Measurements from ENCODE around the gene TUSC2. TPM values are rescaled to one million over a fixed set of nuclear protein-coding genes. Genes with fewer than 3 reads are reported as not detected.

TUSC2 gene
- total RNA-seq, 1 experiment from 2014 or later: 34.0 TPM

GRCh38 chr3:50365080-50365841 is 37.2 kb upstream of the TUSC2 start:
- ATAC-seq: peak; percentile 95
- ChIA-PET RAD21 (ENCODE audit: low non-redundant PET in 1 of 2, low total read pairs in 2 of 2, uncharacterized antibody in 2 of 2, unreplicated experiment in 2 of 2) (no interaction called here), CTCF (interaction anchor here (0.9 to 1.4 kb wide), 2 partner anchors 13 to 177 kb away, joined by 3 read pairs; no protein-coding TSS in a partner anchor), POLR2A (no interaction called here)
- Histone ChIP-seq H3K27ac (ENCODE audit: low read depth, low read length) (peak overlapping the region; percentile 25; the same call in 1 of the 2 replicates), H2AFZ (ENCODE audit: low read depth, low read length, poor library complexity, severe bottlenecking) (no peak overlapping the region), H3K4me1 (ENCODE audit: control insufficient read depth in 1 of 2, insufficient read depth in 2 of 2, low read length in 2 of 2) (peaks cover 4 to 18% of the 10 kb centered on the region in 2 experiments; a peak in 2 of 4 replicates), H3K36me3 (ENCODE audit: control insufficient read depth in 1 of 2, insufficient read depth in 2 of 2, low read length in 2 of 2) (no peaks in the 10 kb centered on the region), H3K27me3 (ENCODE audit: insufficient read depth, low read length) (no peaks in the 10 kb centered on the region), H3K9ac (ENCODE audit: low read length) (peak overlapping the region; percentile 59), H3K4me2 (ENCODE audit: low read length) (peak overlapping the region; percentile 97), H4K20me1 (ENCODE audit: insufficient read depth) (no peaks in the 10 kb centered on the region), H3K79me2 (ENCODE audit: insufficient read depth, low read length) (no peaks in the 10 kb centered on the region), H3K9me2 (ENCODE audit: insufficient read depth) (no peaks in the 10 kb centered on the region), H3K9me3 (ENCODE audit: control insufficient read depth in 1 of 2, insufficient read depth in 1 of 2, low read depth in 1 of 2, low read length in 2 of 2) (no peaks in the 10 kb centered on the region), H3K4me3 (replicated peaks in 1 of 2; ENCODE audit: low read depth in 1 of 2, low read length in 2 of 2) (peak overlapping the region; percentile 47 to 65)
- TSS peak; percentile 38 for BruUV-seq (replicated peaks)
- intact Hi-C loops (cut with micrococcal nuclease): no loop called here
- no peak for TF ChIP-seq ATF3 (IDR thresholded peaks at IDR 0.05)
- peak; percentile 76 for TF ChIP-seq POLR2AphosphoS5 (IDR thresholded peaks at IDR 0.05; ENCODE audit: low read depth, low read length)
- peak; percentile 70 for DNase-seq (ENCODE audit: low read depth, low spot score)

- Histone ChIP-seq H3K9me3 (ENCODE audit: control insufficient read depth in 1 of 2, insufficient read depth in 1 of 2, low read depth in 1 of 2, low read length in 2 of 2) (no peaks in the 10 kb centered on the region), H3K9me2 (ENCODE audit: insufficient read depth) (no peaks in the 10 kb centered on the region), H3K4me2 (ENCODE audit: low read length) (peak overlapping the region; percentile 97), H3K27me3 (ENCODE audit: insufficient read depth, low read length) (no peaks in the 10 kb centered on the region), H3K4me1 (ENCODE audit: control insufficient read depth in 1 of 2, insufficient read depth in 2 of 2, low read length in 2 of 2) (peaks cover 4 to 24% of the 10 kb centered on the region in 2 experiments; a peak in 3 of 4 replicates), H3K36me3 (ENCODE audit: control insufficient read depth in 1 of 2, insufficient read depth in 2 of 2, low read length in 2 of 2) (no peaks in the 10 kb centered on the region), H3K27ac (ENCODE audit: low read depth, low read length) (no peak overlapping the region), H3K79me2 (ENCODE audit: insufficient read depth, low read length) (no peaks in the 10 kb centered on the region), H3K4me3 (replicated peaks in 1 of 2; ENCODE audit: low read depth in 1 of 2, low read length in 2 of 2) (no peak overlapping the region), H3K9ac (ENCODE audit: low read length) (no peak overlapping the region), H4K20me1 (ENCODE audit: insufficient read depth) (no peaks in the 10 kb centered on the region), H2AFZ (ENCODE audit: low read depth, low read length, poor library complexity, severe bottlenecking) (no peak overlapping the region)
- TF ChIP-seq FOSL1 (IDR thresholded peaks at IDR 0.05; ENCODE audit: low read depth) (no peak), ELF1 (IDR thresholded peaks at IDR 0.05; ENCODE audit: borderline replicate concordance, low read depth) (no peak), ATF3 (IDR thresholded peaks at IDR 0.05) (no peak), SRF (IDR thresholded peaks at IDR 0.05; ENCODE audit: low read depth) (no peak), POLR2A (IDR thresholded peaks at IDR 0.05; ENCODE audit: borderline replicate concordance, extremely low read depth, insufficient read depth, insufficient read length) (no peak), POLR2AphosphoS5 (IDR thresholded peaks at IDR 0.05; ENCODE audit: low read depth, low read length) (no peak), CTCF (IDR thresholded peaks at IDR 0.05 in 2 of 3, conservative IDR thresholded peaks at IDR 0.05 in 1 of 3; ENCODE audit: borderline replicate concordance in 1 of 3, insufficient read depth in 1 of 3, low read depth in 2 of 3, low read length in 2 of 3) (no peak), ZFX (IDR thresholded peaks at IDR 0.05) (no peak), MAX (IDR thresholded peaks at IDR 0.05) (no peak), YY1 (IDR thresholded peaks at IDR 0.05; ENCODE audit: extremely low read depth, insufficient replicate concordance, low read depth, low read length) (no peak), CBX3 (IDR thresholded peaks at IDR 0.05; ENCODE audit: low read depth) (no peak), CEBPB (IDR thresholded peaks at IDR 0.05; ENCODE audit: low read depth) (no peak), JUND (IDR thresholded peaks at IDR 0.05) (no peak), EZH2phosphoT487 (IDR thresholded peaks at IDR 0.05; ENCODE audit: borderline replicate concordance) (no peak), EGR1 (IDR thresholded peaks at IDR 0.05; ENCODE audit: low read depth) (no peak), SIN3A (IDR thresholded peaks at IDR 0.05; ENCODE audit: low read depth) (no peak), TCF7L2 (IDR thresholded peaks at IDR 0.05; ENCODE audit: borderline replicate concordance, extremely low read depth, insufficient read depth, insufficient read length) (no peak), EZH2 (IDR thresholded peaks at IDR 0.05) (no peak)
- DNase-seq (ENCODE audit: low read depth, low spot score): no peak
- POLR2A ChIA-PET: no interaction called here
- CTCF ChIA-PET: interaction anchor here (1.4 kb wide), 1 partner anchor 177 kb away, joined by 3 read pairs; no protein-coding TSS in a partner anchor
- no TSS peak for BruUV-seq (replicated peaks)
- intact Hi-C loops (cut with micrococcal nuclease): no loop called here
- ATAC-seq: no peak
- RAD21 ChIA-PET (ENCODE audit: low non-redundant PET in 1 of 2, low total read pairs in 2 of 2, uncharacterized antibody in 2 of 2, unreplicated experiment in 2 of 2): no interaction called here
Observed at GRCh38 chr3:50364573-50365079, 36.6 kb upstream of the TUSC2 start.
